GM19193 (cell line): ENCODE measurements around the gene UQCRFS1.

Experiments
- POLR2A ChIP-seq: IDR thresholded peaks from 4 replicates; pipeline ENCODE4 v1.6.1; 2011; ENCODE audit not compliant: insufficient read depth, insufficient read length; ENCODE audit errors: extremely low read depth

UQCRFS1 gene

DNA sequence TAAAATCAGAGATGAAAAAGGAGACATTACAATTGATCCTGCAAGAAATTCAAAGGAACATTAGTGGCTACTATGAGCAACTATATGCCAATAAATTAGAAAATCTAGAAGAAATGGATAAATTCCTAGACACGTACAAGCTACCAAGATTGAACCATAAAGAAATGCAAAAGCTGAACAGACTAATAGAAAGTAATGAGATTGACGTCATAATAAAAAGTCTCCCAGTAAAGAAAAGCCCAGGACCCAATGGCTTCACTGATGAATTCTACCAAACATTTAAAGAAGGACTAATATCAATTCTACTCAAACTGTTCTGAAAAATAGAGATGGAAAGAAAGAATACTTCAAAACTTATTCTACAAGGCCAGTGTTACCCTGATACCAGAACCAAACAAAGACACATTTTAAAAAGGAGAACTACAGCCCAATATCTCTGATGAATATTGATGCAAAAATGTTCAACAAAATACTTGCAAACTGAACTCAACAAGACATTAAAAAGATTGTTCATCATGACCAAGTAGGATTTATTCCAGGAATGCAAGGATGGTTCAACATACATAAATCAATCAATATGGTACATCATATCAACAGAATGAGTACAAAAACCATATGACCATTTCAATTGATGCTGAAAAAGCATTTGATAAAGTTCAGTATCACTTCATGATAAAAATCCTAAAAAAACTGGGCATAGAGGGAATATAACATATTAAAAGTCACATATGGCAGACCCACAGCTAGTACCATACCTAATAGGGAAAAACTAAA lies 35.8 kb downstream of the UQCRFS1 start:
- TF ChIP-seq POLR2A: no peak

GRCh38 chr19:29173896-29174295 lies 39.1 kb downstream of the UQCRFS1 start:
- TF ChIP-seq POLR2A: no peak

GRCh38 chr19:29172302-29172701 lies 40.6 kb downstream of the UQCRFS1 start:
- TF ChIP-seq POLR2A: no peak

- no peak for TF ChIP-seq POLR2A
Measured at GRCh38 chr19:29171525-29171924, 41.4 kb downstream of the UQCRFS1 start.

GRCh38 chr19:29170554-29170953 lies 42.4 kb downstream of the UQCRFS1 start:
- no peak for TF ChIP-seq POLR2A

- no peak for TF ChIP-seq POLR2A
Measured at GRCh38 chr19:29162694-29163093, 50.3 kb downstream of the UQCRFS1 start.

GRCh38 chr19:29155683-29156082 lies 57.3 kb downstream of the UQCRFS1 start:
- TF ChIP-seq POLR2A: no peak
